Loucy (cell line): ENCODE measurements around the gene DLGAP1.
"Not testable (repeated sequence)": the region's sequence is repeated elsewhere in the genome, so short reads cannot be mapped to it uniquely, and the experiment has no call there.

Experiments
- EZH2phosphoT487 ChIP-seq: fragments of 200-600 bp; IDR thresholded peaks from 2 replicates; pipeline ENCODE4 v1.6.1; 2018; ENCODE audit warnings: antibody characterized with exemption, mild to moderate bottlenecking, moderate library complexity, borderline replicate concordance
- TF ChIP-seq, protein P1 (sequence below): fragments of 200-600 bp; sonication (generic); conservative IDR thresholded peaks from 2 replicates; pipeline ENCODE4 v1.5.1; 2014; ENCODE audit warnings: mild to moderate bottlenecking, antibody characterized with exemption, low read length

DNA sequence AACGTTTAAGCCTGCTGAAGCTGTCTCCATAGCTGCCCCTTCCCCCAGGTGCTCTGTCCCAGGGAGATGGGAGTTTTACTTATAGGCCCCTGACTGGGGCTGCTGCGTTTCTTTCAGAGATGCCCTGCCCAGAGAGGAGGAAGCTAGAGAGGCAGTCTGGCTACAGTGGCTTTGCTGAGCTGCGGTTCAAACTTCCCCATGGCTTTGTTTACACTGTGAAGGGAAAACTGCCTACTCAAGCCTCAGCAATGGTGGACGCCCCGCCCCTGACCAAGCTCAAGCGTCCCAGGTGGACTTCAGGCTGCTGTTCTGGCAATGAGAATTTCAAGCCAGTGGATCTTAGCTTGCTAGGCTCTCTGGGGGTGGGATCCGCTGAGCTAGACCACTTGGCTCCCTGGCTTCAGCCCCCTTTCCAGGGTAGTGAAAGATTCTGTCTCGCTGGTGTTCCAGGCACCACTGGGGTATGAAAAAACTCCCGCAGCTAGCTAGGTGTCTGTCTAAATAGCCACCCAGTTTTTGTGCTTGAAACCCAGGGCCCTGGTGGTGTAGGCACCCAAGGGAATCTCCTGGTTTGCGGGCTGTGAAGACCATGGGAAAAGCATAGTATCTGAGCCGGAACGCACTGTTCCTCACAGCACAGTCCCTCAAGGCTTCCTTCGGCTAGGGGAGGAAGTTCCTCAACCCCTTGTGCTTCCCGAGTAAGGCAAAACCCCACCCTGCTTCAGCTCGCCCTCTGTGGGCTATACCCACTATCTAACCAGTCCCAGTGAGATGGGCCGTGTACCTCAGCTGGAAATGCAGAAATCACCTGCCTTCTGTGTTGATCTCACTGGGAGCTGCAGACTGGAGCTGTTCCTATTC is 755.2 kb downstream of the DLGAP1 start:
- TF ChIP-seq, protein P1, sequence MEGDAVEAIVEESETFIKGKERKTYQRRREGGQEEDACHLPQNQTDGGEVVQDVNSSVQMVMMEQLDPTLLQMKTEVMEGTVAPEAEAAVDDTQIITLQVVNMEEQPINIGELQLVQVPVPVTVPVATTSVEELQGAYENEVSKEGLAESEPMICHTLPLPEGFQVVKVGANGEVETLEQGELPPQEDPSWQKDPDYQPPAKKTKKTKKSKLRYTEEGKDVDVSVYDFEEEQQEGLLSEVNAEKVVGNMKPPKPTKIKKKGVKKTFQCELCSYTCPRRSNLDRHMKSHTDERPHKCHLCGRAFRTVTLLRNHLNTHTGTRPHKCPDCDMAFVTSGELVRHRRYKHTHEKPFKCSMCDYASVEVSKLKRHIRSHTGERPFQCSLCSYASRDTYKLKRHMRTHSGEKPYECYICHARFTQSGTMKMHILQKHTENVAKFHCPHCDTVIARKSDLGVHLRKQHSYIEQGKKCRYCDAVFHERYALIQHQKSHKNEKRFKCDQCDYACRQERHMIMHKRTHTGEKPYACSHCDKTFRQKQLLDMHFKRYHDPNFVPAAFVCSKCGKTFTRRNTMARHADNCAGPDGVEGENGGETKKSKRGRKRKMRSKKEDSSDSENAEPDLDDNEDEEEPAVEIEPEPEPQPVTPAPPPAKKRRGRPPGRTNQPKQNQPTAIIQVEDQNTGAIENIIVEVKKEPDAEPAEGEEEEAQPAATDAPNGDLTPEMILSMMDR: not testable (repeated sequence)
- TF ChIP-seq EZH2phosphoT487: not testable (repeated sequence)
